Mononuclear cell (primary cell): Measurements from ENCODE around the gene MNAT1. TPM values are rescaled to one million over a fixed set of nuclear protein-coding genes. Genes with fewer than 3 reads are reported as not detected.
"Not testable (repeated sequence)": the region's sequence is repeated elsewhere in the genome, so short reads cannot be mapped to it uniquely, and the experiment has no call there.

Source experiments
- H3K27me3 ChIP-seq: 2 replicates; pipeline ENCODE4 v1.6.0; 2011; ENCODE audit warnings: low read length, control low read depth; ENCODE audit not compliant: insufficient read depth
- H3K4me1 ChIP-seq: 2 replicates; pipeline ENCODE4 v1.5.1; 2011; ENCODE audit warnings: mild to moderate bottlenecking, low read length, control low read depth; ENCODE audit not compliant: insufficient read depth
- H3K4me3 ChIP-seq: 2 replicates; pipeline ENCODE4 v1.5.1; 2011; ENCODE audit warnings: mild to moderate bottlenecking, low read length, moderate library complexity
- H3K9me3 ChIP-seq: 2 replicates; pipeline ENCODE4 v1.5.1; 2011; ENCODE audit warnings: low read depth, mild to moderate bottlenecking, control low read depth, low read length
- total RNA-seq: library from RNA; depleted of rRNA; stranded (reverse); fragments of >200 nt; gene quantifications from one replicate; pipeline ENCODE4 v1.2.3, GENCODE V29; 2012

MNAT1 gene
- total RNA-seq, 1 donor = 23.2 TPM

- H3K4me3 ChIP-seq = no peak overlapping the region
- no peaks in the 10 kb centered on the region for H3K27me3 ChIP-seq
- H3K4me1 ChIP-seq = peaks cover 14% of the 10 kb centered on the region
- H3K9me3 ChIP-seq = no peaks in the 10 kb centered on the region
Observed at GRCh38 chr14:60760644-60761364, 26.2 kb downstream of the MNAT1 start.

GRCh38 chr14:60768602-60769001, 34.0 kb downstream of the MNAT1 start:
- H3K4me3 ChIP-seq = no peak overlapping the region
- no peaks in the 10 kb centered on the region for H3K9me3 ChIP-seq
- no peaks in the 10 kb centered on the region for H3K4me1 ChIP-seq
- H3K27me3 ChIP-seq = no peaks in the 10 kb centered on the region

- no peaks in the 10 kb centered on the region for H3K27me3 ChIP-seq
- H3K4me1 ChIP-seq = no peaks in the 10 kb centered on the region
- no peak overlapping the region for H3K4me3 ChIP-seq
- H3K9me3 ChIP-seq = no peaks in the 10 kb centered on the region
Observed at GRCh38 chr14:60771117-60771516, 36.6 kb downstream of the MNAT1 start.

- no peaks in the 10 kb centered on the region for H3K4me1 ChIP-seq
- no peaks in the 10 kb centered on the region for H3K9me3 ChIP-seq
- H3K4me3 ChIP-seq = no peak overlapping the region
- no peaks in the 10 kb centered on the region for H3K27me3 ChIP-seq
Observed at GRCh38 chr14:60773558-60773957, 39.0 kb downstream of the MNAT1 start.

GRCh38 chr14:60775296-60775695, 40.7 kb downstream of the MNAT1 start:
- no peaks in the 10 kb centered on the region for H3K4me1 ChIP-seq
- H3K27me3 ChIP-seq = no peaks in the 10 kb centered on the region
- H3K4me3 ChIP-seq = no peak overlapping the region
- H3K9me3 ChIP-seq = no peaks in the 10 kb centered on the region

GRCh38 chr14:60777856-60778578, 43.5 kb downstream of the MNAT1 start:
- Histone ChIP-seq H3K4me3 (no peak overlapping the region), H3K27me3 (no peaks in the 10 kb centered on the region), H3K4me1 (no peaks in the 10 kb centered on the region), H3K9me3 (no peaks in the 10 kb centered on the region)

- not testable (repeated sequence) for H3K4me3 ChIP-seq, H3K4me1 ChIP-seq, H3K9me3 ChIP-seq, H3K27me3 ChIP-seq
Observed at GRCh38 chr14:60779745-60780514, 45.4 kb downstream of the MNAT1 start.

GRCh38 chr14:60780558-60780957, 46.0 kb downstream of the MNAT1 start:
- H3K27me3 ChIP-seq, H3K4me1 ChIP-seq, H3K9me3 ChIP-seq, H3K4me3 ChIP-seq: not testable (repeated sequence)

GRCh38 chr14:60786905-60787304, 52.3 kb downstream of the MNAT1 start:
- H3K27me3 ChIP-seq = no peaks in the 10 kb centered on the region
- H3K4me1 ChIP-seq = no peaks in the 10 kb centered on the region
- no peaks in the 10 kb centered on the region for H3K9me3 ChIP-seq
- H3K4me3 ChIP-seq = no peak overlapping the region

- Histone ChIP-seq H3K4me1 (no peaks in the 10 kb centered on the region), H3K4me3 (no peak overlapping the region), H3K9me3 (no peaks in the 10 kb centered on the region), H3K27me3 (no peaks in the 10 kb centered on the region)
Observed at GRCh38 chr14:60789656-60790055, 55.1 kb downstream of the MNAT1 start.

- no peaks in the 10 kb centered on the region for H3K4me1 ChIP-seq
- H3K4me3 ChIP-seq = no peak overlapping the region
- H3K27me3 ChIP-seq = no peaks in the 10 kb centered on the region
- H3K9me3 ChIP-seq = no peaks in the 10 kb centered on the region
Observed at GRCh38 chr14:60790850-60791249, 56.3 kb downstream of the MNAT1 start.

GRCh38 chr14:60796434-60796833, 61.9 kb downstream of the MNAT1 start:
- Histone ChIP-seq H3K27me3 (no peaks in the 10 kb centered on the region), H3K9me3 (no peaks in the 10 kb centered on the region), H3K4me3 (no peak overlapping the region), H3K4me1 (no peaks in the 10 kb centered on the region)

GRCh38 chr14:60800409-60800808, 65.8 kb downstream of the MNAT1 start:
- Histone ChIP-seq H3K4me3 (no peak overlapping the region), H3K4me1 (no peaks in the 10 kb centered on the region), H3K27me3 (no peaks in the 10 kb centered on the region), H3K9me3 (no peaks in the 10 kb centered on the region)

GRCh38 chr14:60803871-60804270, 69.3 kb downstream of the MNAT1 start:
- Histone ChIP-seq H3K9me3 (no peaks in the 10 kb centered on the region), H3K4me3 (no peak overlapping the region), H3K27me3 (no peaks in the 10 kb centered on the region), H3K4me1 (no peaks in the 10 kb centered on the region)

- H3K4me3 ChIP-seq = no peak overlapping the region
- no peaks in the 10 kb centered on the region for H3K27me3 ChIP-seq
- no peaks in the 10 kb centered on the region for H3K9me3 ChIP-seq
- no peaks in the 10 kb centered on the region for H3K4me1 ChIP-seq
Observed at GRCh38 chr14:60805841-60806430, 71.4 kb downstream of the MNAT1 start.
